Osteoblast (primary cell): ENCODE measurements around the gene BRCA1. TPM values are rescaled to one million over a fixed set of nuclear protein-coding genes. Genes with fewer than 3 reads are reported as not detected.

Experiments used
- DNase-seq: peaks from one replicate; pipeline ENCODE4 v3.0.0; 2011; ENCODE audit warnings: low spot score, mixed read lengths; ENCODE audit not compliant: insufficient read length; ENCODE audit errors: missing footprints
- H2AFZ ChIP-seq: 2 replicates; pipeline ENCODE4 v1.6.0; 2011; ENCODE audit warnings: mild to moderate bottlenecking, low read length
- H3K27ac ChIP-seq: 2 replicates; pipeline ENCODE4 v1.5.1; 2011; ENCODE audit warnings: mild to moderate bottlenecking, low read depth, low read length, moderate library complexity
- H3K27me3 ChIP-seq: 2 replicates; pipeline ENCODE4 v1.6.0; 2012; ENCODE audit warnings: mild to moderate bottlenecking, control low read depth, inconsistent platforms, low read length, moderate library complexity; ENCODE audit not compliant: insufficient read depth
- H3K36me3 ChIP-seq: 2 replicates; pipeline ENCODE4 v1.5.1; 2011; ENCODE audit warnings: mild to moderate bottlenecking, low read length, control low read depth, moderate library complexity; ENCODE audit not compliant: insufficient read depth
- H3K4me1 ChIP-seq: 2 replicates; pipeline ENCODE4 v1.5.1; 2011; ENCODE audit warnings: mild to moderate bottlenecking, low read length, control low read depth, moderate library complexity; ENCODE audit not compliant: insufficient read depth
- H3K4me2 ChIP-seq: 2 replicates; pipeline ENCODE4 v1.6.0; 2011; ENCODE audit warnings: mild to moderate bottlenecking, low read length; ENCODE audit not compliant: insufficient read depth
- H3K4me3 ChIP-seq: fragments of 200-600 bp; sonication (generic); 3 replicates; pipeline ENCODE4 v1.5.1; 2012; ENCODE audit warnings: mild to moderate bottlenecking, low read length, inconsistent platforms; ENCODE audit not compliant: insufficient read depth
- H3K79me2 ChIP-seq: 2 replicates; pipeline ENCODE4 v1.6.0; 2012; ENCODE audit warnings: mild to moderate bottlenecking, low read length, control low read depth, inconsistent platforms; ENCODE audit not compliant: insufficient read depth
- H3K9me3 ChIP-seq: 2 replicates; pipeline ENCODE4 v1.5.1; 2011; ENCODE audit warnings: low read depth, low read length, control low read depth
- H4K20me1 ChIP-seq: 2 replicates; pipeline ENCODE4 v1.6.0; 2012; ENCODE audit warnings: mild to moderate bottlenecking, low read length, control low read depth; ENCODE audit not compliant: insufficient read depth
- CTCF ChIP-seq: IDR thresholded peaks from 2 replicates; pipeline ENCODE4 v1.5.1; 2011; ENCODE audit warnings: mild to moderate bottlenecking, low read depth, low read length, moderate library complexity; ENCODE audit errors: extremely low read depth
- total RNA-seq: library from RNA; depleted of rRNA; stranded (reverse); fragments of >200 nt; gene quantifications from 2 replicates; pipeline ENCODE4 v1.2.3, GENCODE V29; 2012

Gene BRCA1
- total RNA-seq, 1 donor: 5.4 TPM

GRCh38 chr17:43039646-43040045 lies 85.5 kb downstream of the BRCA1 start:
- H4K20me1 ChIP-seq: no peaks in the 10 kb centered on the region
- H3K9me3 ChIP-seq: no peaks in the 10 kb centered on the region
- no peak overlapping the region for H3K4me3 ChIP-seq
- H3K27ac ChIP-seq: no peak overlapping the region
- no peaks in the 10 kb centered on the region for H3K4me1 ChIP-seq
- H3K36me3 ChIP-seq: no peaks in the 10 kb centered on the region
- no peak for DNase-seq
- H3K4me2 ChIP-seq: no peak overlapping the region
- H3K27me3 ChIP-seq: no peaks in the 10 kb centered on the region
- no peaks in the 10 kb centered on the region for H3K79me2 ChIP-seq
- no peak overlapping the region for H2AFZ ChIP-seq
- TF ChIP-seq CTCF: no peak

- DNase-seq: peak; percentile 15
- Histone ChIP-seq H3K4me3 (no peak overlapping the region), H3K9me3 (no peaks in the 10 kb centered on the region), H3K27me3 (no peaks in the 10 kb centered on the region), H2AFZ (no peak overlapping the region), H3K4me1 (no peaks in the 10 kb centered on the region), H4K20me1 (no peaks in the 10 kb centered on the region), H3K4me2 (no peak overlapping the region), H3K36me3 (no peaks in the 10 kb centered on the region), H3K79me2 (no peaks in the 10 kb centered on the region), H3K27ac (no peak overlapping the region)
- TF ChIP-seq CTCF: no peak
These were observed 90.3 kb downstream of the BRCA1 start for GRCh38 chr17:43034894-43035293.

GRCh38 chr17:43033948-43034881 lies 90.9 kb downstream of the BRCA1 start:
- H3K27me3 ChIP-seq: no peaks in the 10 kb centered on the region
- TF ChIP-seq CTCF: no peak
- H3K79me2 ChIP-seq: no peaks in the 10 kb centered on the region
- DNase-seq: peak; percentile 72
- no peak overlapping the region for H3K4me2 ChIP-seq
- peak overlapping the region; percentile 53 for H2AFZ ChIP-seq
- no peaks in the 10 kb centered on the region for H3K36me3 ChIP-seq
- no peak overlapping the region for H3K27ac ChIP-seq
- no peaks in the 10 kb centered on the region for H4K20me1 ChIP-seq
- H3K4me3 ChIP-seq: no peak overlapping the region
- H3K9me3 ChIP-seq: no peaks in the 10 kb centered on the region
- no peaks in the 10 kb centered on the region for H3K4me1 ChIP-seq

- TF ChIP-seq CTCF: no peak
These were observed 93.5 kb downstream of the BRCA1 start for GRCh38 chr17:43031666-43032065.

More at GRCh38 chr17:43031666-43032065, 93.5 kb downstream of the BRCA1 start:
- Histone ChIP-seq H3K4me2 (no peak overlapping the region), H4K20me1 (no peaks in the 10 kb centered on the region), H3K27me3 (no peaks in the 10 kb centered on the region), H3K9me3 (no peaks in the 10 kb centered on the region), H3K79me2 (no peaks in the 10 kb centered on the region), H3K27ac (no peak overlapping the region), H3K4me1 (no peaks in the 10 kb centered on the region), H3K36me3 (no peaks in the 10 kb centered on the region), H2AFZ (no peak overlapping the region), H3K4me3 (no peak overlapping the region)
- DNase-seq: peak; percentile 17
